ENCODE measurements around the gene PPP1R12A.

PPP1R12A gene

GRCh38 chr12:79747274-79747673 is 187.6 kb downstream of the PPP1R12A start:
- no peak for DNase-seq (ENCODE audit: low read depth)
- no peak for TF ChIP-seq CTCF (conservative IDR thresholded peaks at IDR 0.05; ENCODE audit: control insufficient read depth, insufficient read depth, low read depth, low read length)
- no peak overlapping the region for H3K4me3 ChIP-seq (ENCODE audit: control insufficient read depth, low read depth, low read length)

- no peak overlapping the region for H3K4me3 ChIP-seq (ENCODE audit: control insufficient read depth, low read depth, low read length)
- DNase-seq (ENCODE audit: low read depth) = peak; percentile 70
- peak; percentile 69 for TF ChIP-seq CTCF (conservative IDR thresholded peaks at IDR 0.05; ENCODE audit: control insufficient read depth, insufficient read depth, low read depth, low read length)
Observed at GRCh38 chr12:79737875-79738718, 196.8 kb downstream of the PPP1R12A start.

DNA sequence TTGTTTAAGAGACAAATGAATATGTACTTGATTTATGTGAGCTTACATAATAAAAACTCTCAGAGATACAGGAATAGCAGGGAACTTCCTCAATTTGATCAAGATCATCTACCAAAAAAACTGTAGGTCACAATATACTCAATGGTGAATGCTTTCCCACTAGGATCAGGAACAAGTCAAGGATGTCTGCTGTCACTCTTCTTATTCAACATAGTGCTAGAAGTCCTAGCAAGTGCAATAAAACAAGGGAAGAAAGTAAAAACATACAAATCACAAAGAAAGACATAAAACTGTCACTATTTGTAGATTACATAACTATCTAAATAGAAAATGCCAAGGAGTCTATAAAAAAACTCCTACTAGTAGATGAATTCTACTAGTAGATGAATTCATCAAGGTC is 202.3 kb downstream of the PPP1R12A start:
- no peak overlapping the region for H3K4me3 ChIP-seq (ENCODE audit: control insufficient read depth, low read depth, low read length)
- no peak for TF ChIP-seq CTCF (conservative IDR thresholded peaks at IDR 0.05; ENCODE audit: control insufficient read depth, insufficient read depth, low read depth, low read length)
- no peak for DNase-seq (ENCODE audit: low read depth)

- peak; percentile 74 for DNase-seq (ENCODE audit: low read depth)
- TF ChIP-seq CTCF (conservative IDR thresholded peaks at IDR 0.05; ENCODE audit: control insufficient read depth, insufficient read depth, low read depth, low read length) = no peak
Observed at GRCh38 chr12:79725987-79726386, 208.9 kb downstream of the PPP1R12A start.

More at GRCh38 chr12:79725987-79726386, 208.9 kb downstream of the PPP1R12A start:
- H3K4me3 ChIP-seq (ENCODE audit: control insufficient read depth, low read depth, low read length) = no peak overlapping the region
